Inflammatory macrophage treated with lipopolysaccharide for 1 hour (primary cell): ENCODE results near the gene CD2.
A peak's percentile ranks its signal among the peaks of the same experiment; 100 is the strongest.

ENCODE experiments used
- DNase-seq, 2 donors: peaks; one replicate each; pipeline ENCODE4 v3.0.0-alpha.2; 2020 to 2022

Gene CD2

GRCh38 chr1:116754198-116754977 is at the start of gene CD2:
CD2 (plus strand) TSS chr1:116754430; CDS start chr1:116754493, 63 bp downstream.
- peak; percentile 24 to 40 for DNase-seq

- DNase-seq: no peak
Measured at GRCh38 chr1:116706123-116706522, 48.1 kb upstream of the CD2 start.

- DNase-seq: no peak
Measured at GRCh38 chr1:116706841-116707240, 47.4 kb upstream of the CD2 start.

GRCh38 chr1:116708255-116708900 is 45.9 kb upstream of the CD2 start:
- DNase-seq: no peak

GRCh38 chr1:116709666-116710167 is 44.5 kb upstream of the CD2 start:
- no peak for DNase-seq

- DNase-seq: no peak
Measured at GRCh38 chr1:116710420-116711262, 43.6 kb upstream of the CD2 start.

GRCh38 chr1:116711263-116711840 is 42.9 kb upstream of the CD2 start:
- no peak for DNase-seq

- DNase-seq: no peak
Measured at GRCh38 chr1:116712510-116712909, 41.7 kb upstream of the CD2 start.

- DNase-seq: no peak
Measured at GRCh38 chr1:116713474-116713873, 40.8 kb upstream of the CD2 start.

- no peak for DNase-seq
Measured at GRCh38 chr1:116716391-116716790, 37.8 kb upstream of the CD2 start.

- no peak for DNase-seq
Measured at GRCh38 chr1:116717318-116717717, 36.9 kb upstream of the CD2 start.

- DNase-seq: no peak
Measured at GRCh38 chr1:116720364-116721038, 33.7 kb upstream of the CD2 start.

- no peak for DNase-seq
Measured at GRCh38 chr1:116721039-116721405, 33.2 kb upstream of the CD2 start.

- DNase-seq: no peak
Measured at GRCh38 chr1:116721451-116722007, 32.7 kb upstream of the CD2 start.

GRCh38 chr1:116722016-116722838 is 32.0 kb upstream of the CD2 start:
- DNase-seq: peak; percentile 62 to 70

- DNase-seq: peak; percentile 40 to 69
Measured at GRCh38 chr1:116724765-116725375, 29.4 kb upstream of the CD2 start.

GRCh38 chr1:116725798-116726197 is 28.4 kb upstream of the CD2 start:
- no peak for DNase-seq

GRCh38 chr1:116726872-116727820 is 27.1 kb upstream of the CD2 start:
- DNase-seq: peak; percentile 39 to 40

GRCh38 chr1:116731439-116731838 is 22.8 kb upstream of the CD2 start:
- DNase-seq: no peak
